ENCODE measurements around the gene DGKI. TPM values are rescaled to one million over a fixed set of nuclear protein-coding genes. Genes with fewer than 3 reads are reported as not detected.
"Not testable (repeated sequence)": the region's sequence is repeated elsewhere in the genome, so short reads cannot be mapped to it uniquely, and the experiment has no call there.

Gene DGKI
- total RNA-seq, 2 experiments from 2014 or later: 0.46 TPM; not detected in 1

DNA sequence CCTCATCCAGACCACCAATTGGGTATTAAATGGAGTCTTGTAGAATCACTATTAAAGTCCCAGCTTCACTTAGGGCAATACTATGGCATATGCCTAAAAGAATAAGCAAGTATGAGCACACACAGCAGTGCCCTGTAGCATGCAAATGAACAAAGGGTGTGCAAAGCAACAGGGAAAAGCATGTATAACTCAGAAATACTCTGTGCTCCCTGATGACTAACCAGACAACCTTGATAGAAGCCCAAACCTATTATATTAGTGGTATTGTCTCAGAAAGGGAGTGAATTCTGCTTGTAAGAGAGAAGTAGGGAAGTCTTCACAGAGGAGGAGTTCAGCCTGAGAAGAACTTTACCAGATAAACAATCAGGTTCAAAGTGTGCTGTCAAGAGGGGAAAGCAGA, 131.2 kb downstream of the DGKI start:
- no TSS peak for BruUV-seq (replicated peaks)
- intact Hi-C loops (cut with micrococcal nuclease; ENCODE audit: unreplicated experiment): no loop called here
- H3K36me3 ChIP-seq (ENCODE audit: insufficient read depth, low read length): no peaks in the 10 kb centered on the region
- H3K4me3 ChIP-seq (ENCODE audit: low read depth, low read length, poor library complexity, severe bottlenecking): no peak overlapping the region
- H3K79me2 ChIP-seq (ENCODE audit: insufficient read depth, low read depth, low read length): no peaks in the 10 kb centered on the region
- no peak for DNase-seq (ENCODE audit: low spot score)
- no peak overlapping the region for H2AFZ ChIP-seq (ENCODE audit: low read length)
- ChIA-PET POLR2A (no interaction called here), CTCF (ENCODE audit: unreplicated experiment) (no interaction called here)
- H3K9me2 ChIP-seq (ENCODE audit: insufficient read depth, low read length): no peaks in the 10 kb centered on the region
- TF ChIP-seq EZH2phosphoT487 (IDR thresholded peaks at IDR 0.05; ENCODE audit: borderline replicate concordance, low read depth, low read length): no peak
- no peak for TF ChIP-seq CTCF (conservative IDR thresholded peaks at IDR 0.05; ENCODE audit: low read length)
- H3K4me2 ChIP-seq (ENCODE audit: low read length): no peak overlapping the region
- H4K20me1 ChIP-seq (ENCODE audit: insufficient read depth, low read length): no peaks in the 10 kb centered on the region
- H3K9me3 ChIP-seq (ENCODE audit: low read length): no peaks in the 10 kb centered on the region
- no peaks in the 10 kb centered on the region for H3K4me1 ChIP-seq (ENCODE audit: insufficient read depth, low read length, poor library complexity, severe bottlenecking)
- H3K27ac ChIP-seq (ENCODE audit: low read depth, low read length, poor library complexity, severe bottlenecking): no peak overlapping the region

DNA sequence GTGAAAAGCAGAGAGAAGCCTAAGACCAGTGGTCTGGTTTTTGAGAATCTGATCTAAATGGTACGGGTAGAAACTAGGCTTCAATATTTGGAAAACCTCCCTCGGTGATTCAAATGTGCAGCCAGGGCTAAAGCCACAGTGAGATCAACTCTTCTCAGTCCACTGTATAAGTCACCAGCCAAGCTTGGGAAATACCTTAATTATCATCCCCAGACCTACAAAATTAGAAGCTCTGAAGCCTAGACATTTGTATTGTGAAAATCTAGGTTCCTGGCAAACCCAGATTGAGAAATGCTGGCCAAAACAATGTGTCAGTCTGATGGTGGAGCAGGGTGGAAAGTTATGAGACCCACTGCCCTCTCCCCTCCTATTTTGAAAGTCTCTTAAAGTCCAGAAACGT, 131.7 kb downstream of the DGKI start:
- Histone ChIP-seq H3K36me3 (ENCODE audit: insufficient read depth, low read length) (no peaks in the 10 kb centered on the region), H4K20me1 (ENCODE audit: insufficient read depth, low read length) (no peaks in the 10 kb centered on the region), H3K4me2 (ENCODE audit: low read length) (no peak overlapping the region), H3K27ac (ENCODE audit: low read depth, low read length, poor library complexity, severe bottlenecking) (no peak overlapping the region), H3K4me1 (ENCODE audit: insufficient read depth, low read length, poor library complexity, severe bottlenecking) (no peaks in the 10 kb centered on the region), H3K79me2 (ENCODE audit: insufficient read depth, low read depth, low read length) (no peaks in the 10 kb centered on the region), H3K4me3 (ENCODE audit: low read depth, low read length, poor library complexity, severe bottlenecking) (no peak overlapping the region), H3K9me3 (ENCODE audit: low read length) (no peaks in the 10 kb centered on the region), H3K9me2 (ENCODE audit: insufficient read depth, low read length) (no peaks in the 10 kb centered on the region), H2AFZ (ENCODE audit: low read length) (no peak overlapping the region)
- intact Hi-C loops (cut with micrococcal nuclease; ENCODE audit: unreplicated experiment): no loop called here
- ChIA-PET CTCF (ENCODE audit: unreplicated experiment) (no interaction called here), POLR2A (no interaction called here)
- no peak for DNase-seq (ENCODE audit: low spot score)
- TF ChIP-seq CTCF (conservative IDR thresholded peaks at IDR 0.05; ENCODE audit: low read length) (no peak), EZH2phosphoT487 (IDR thresholded peaks at IDR 0.05; ENCODE audit: borderline replicate concordance, low read depth, low read length) (no peak)
- no TSS peak for BruUV-seq (replicated peaks)

GRCh38 chr7:137706330-137706729, 140.4 kb downstream of the DGKI start:
- H3K79me2 ChIP-seq (ENCODE audit: insufficient read depth, low read depth, low read length); H3K4me2 ChIP-seq (ENCODE audit: low read length); DNase-seq (ENCODE audit: low spot score); CTCF ChIA-PET (ENCODE audit: unreplicated experiment); intact Hi-C loops (cut with micrococcal nuclease; ENCODE audit: unreplicated experiment); H3K27ac ChIP-seq (ENCODE audit: low read depth, low read length, poor library complexity, severe bottlenecking); H3K4me3 ChIP-seq (ENCODE audit: low read depth, low read length, poor library complexity, severe bottlenecking); H2AFZ ChIP-seq (ENCODE audit: low read length); H3K4me1 ChIP-seq (ENCODE audit: insufficient read depth, low read length, poor library complexity, severe bottlenecking); H3K36me3 ChIP-seq (ENCODE audit: insufficient read depth, low read length); H4K20me1 ChIP-seq (ENCODE audit: insufficient read depth, low read length); BruUV-seq (replicated peaks); H3K9me2 ChIP-seq (ENCODE audit: insufficient read depth, low read length); POLR2A ChIA-PET; H3K9me3 ChIP-seq (ENCODE audit: low read length): not testable (repeated sequence)
